Ovary (tissue), 9 donors: ENCODE results near the gene QRICH1. TPM values are rescaled to one million over a fixed set of nuclear protein-coding genes. Genes with fewer than 3 reads are reported as not detected.

Source experiments
- DNase-seq, 5 donors: peaks; one replicate each; pipeline ENCODE4 v3.0.0-alpha.2; 2019 to 2020
- H3K27ac ChIP-seq, 2 donors: fragments of 200-600 bp; one replicate each; pipeline versions ENCODE4 v1.5.1 to v1.8.0; 2019 to 2022
- H3K27me3 ChIP-seq: fragments of 200-600 bp; one replicate; pipeline ENCODE4 v1.8.0; 2022
- H3K36me3 ChIP-seq: fragments of 200-600 bp; sonication (generic); one replicate; pipeline ENCODE4 v1.5.1; 2019
- H3K4me1 ChIP-seq: one replicate; pipeline ENCODE4 v1.8.1; 2013; ENCODE audit warnings: mild to moderate bottlenecking, moderate library complexity; ENCODE audit not compliant: insufficient read depth
- H3K4me3 ChIP-seq: fragments of 200-600 bp; sonication (generic); one replicate; pipeline ENCODE4 v1.5.1; 2017
- H3K9me3 ChIP-seq, 2 donors: fragments of 200-600 bp in 1 of 2; sonication (generic) in 1 of 2; one replicate each; pipeline versions ENCODE4 v1.5.1 to v1.8.1; 2013 to 2019; ENCODE audit warnings: mild to moderate bottlenecking in 1 of 2, moderate library complexity in 1 of 2
- CTCF ChIP-seq, 3 donors: fragments of 450-650 bp in 2 of 3; fragments of 200-600 bp in 1 of 3; IDR thresholded peaks; one replicate each; pipeline versions ENCODE4 v1.5.1 to v1.8.0; 2016 to 2022; ENCODE audit warnings: antibody characterized with exemption in 3 of 3, mild to moderate bottlenecking in 1 of 3
- EP300 ChIP-seq: sonication (generic); formaldehyde crosslinking; IDR thresholded peaks from one replicate; pipeline ENCODE4 v1.6.1; 2017; ENCODE audit warnings: antibody characterized with exemption
- POLR2A ChIP-seq: fragments of 450-650 bp; IDR thresholded peaks from one replicate; pipeline ENCODE4 v1.6.1; 2017; ENCODE audit warnings: antibody characterized with exemption, mild to moderate bottlenecking, moderate library complexity
- WGBS, 3 donors: extraction: QIAGEN DNeasy Blood & Tissue Kit in 1 of 3; methylation state at CpG; one replicate each; pipeline versions ENCODE4 v1.1.5 to v1.1.7; 2013 to 2017; 5-methylcytosine and 5-hydroxymethylcytosine counted together
- intact Hi-C, 4 donors: fragments of 100-400 bp; cut with DNase I; formaldehyde crosslinking; loops; one replicate each; pipeline versions ENCODE4 v1.11.0 to v1.15.1; 2022 to 2023
- polyA plus RNA-seq, 2 donors: library from polyadenylated mRNA; stranded (reverse); fragments of 200-250 nt in 1 of 2; fragments of 350-450 nt in 1 of 2; fragmentation: Illumina TruSeq in 1 of 2; extraction: RNeasy Lipid Tissue Mini Kit (QIAGEN cat#74804) in 1 of 2; gene quantifications; one replicate each; pipeline ENCODE4 v1.2.3, GENCODE V29; 2013 to 2014
- total RNA-seq, 7 donors: library from RNA; depleted of rRNA in 2 of 7; stranded (reverse); fragments of >200 nt in 2 of 7; fragmentation: NEBNext Ultra II Directional in 3 of 7; extraction: Animal tissue kit (Norgen Biotek cat#: 25700) in 3 of 7; gene quantifications; one replicate each; pipeline versions ENCODE4 v1.1.0 to v1.2.4, GENCODE V29; 2016 to 2023
- donor health status: DM: no; HTN: no; CAD: no; lungs with moderate emphysema.
- donor health status: DM: no; HTN: no; CAD: no.
- donor health status: Bipolar disorder and iron deficiency.
- donor health status: DM: yes; HTN: yes; CAD: no.
- donor health status: DM: no; HTN: no; CAD: no.
- donor health status: DM: yes; HTN: yes; CAD: no.

Gene QRICH1
- total and polyA plus RNA-seq, 9 donors, result 46.2 to 104 (median 82.8) TPM

GRCh38 chr3:49122886-49123545 is 29.1 kb upstream of the QRICH1 start:
- no peak for TF ChIP-seq EP300
- TF ChIP-seq POLR2A, result no peak
- TF ChIP-seq CTCF (IDR thresholded peaks at IDR 0.05), result no peak
- Histone ChIP-seq H3K4me1 (peaks cover 7% of the 10 kb centered on the region), H3K4me3 (no peak overlapping the region), H3K36me3 (no peaks in the 10 kb centered on the region), H3K9me3 (no peaks in the 10 kb centered on the region), H3K27ac (no peak overlapping the region), H3K27me3 (no peaks in the 10 kb centered on the region)
- peak in 1 of 5 donors; percentile 7 for DNase-seq
- 88 to 93% (median 92%) methylated on average over 17 of the region's 17 CpGs for WGBS, 3 donors
- intact Hi-C loops, result no loop called here

- H3K27me3 ChIP-seq, result no peaks in the 10 kb centered on the region
- intact Hi-C loops, result no loop called here
- WGBS, 3 donors, result 72 to 83% (median 80%) methylated on average over 7 of the region's 7 CpGs
- DNase-seq, result no peak
- no peaks in the 10 kb centered on the region for H3K9me3 ChIP-seq
- H3K27ac ChIP-seq, result no peak overlapping the region
- no peak overlapping the region for H3K4me3 ChIP-seq
- TF ChIP-seq CTCF (IDR thresholded peaks at IDR 0.05) (no peak), EP300 (no peak), POLR2A (no peak)
- H3K36me3 ChIP-seq, result no peaks in the 10 kb centered on the region
- H3K4me1 ChIP-seq, result peaks cover 7% of the 10 kb centered on the region
These were observed 28.6 kb upstream of the QRICH1 start for GRCh38 chr3:49122451-49122850.

- DNase-seq, result no peak
- Histone ChIP-seq H3K4me3 (no peak overlapping the region), H3K4me1 (peaks cover 7% of the 10 kb centered on the region), H3K27me3 (no peaks in the 10 kb centered on the region), H3K9me3 (no peaks in the 10 kb centered on the region), H3K36me3 (no peaks in the 10 kb centered on the region), H3K27ac (no peak overlapping the region)
- intact Hi-C loops, result no loop called here
- TF ChIP-seq CTCF (IDR thresholded peaks at IDR 0.05) (no peak), EP300 (no peak), POLR2A (no peak)
- 88 to 91% (median 89%) methylated on average over 12 of the region's 12 CpGs for WGBS, 3 donors
These were observed 28.2 kb upstream of the QRICH1 start for GRCh38 chr3:49122022-49122421.

GRCh38 chr3:49121132-49121736 is 27.4 kb upstream of the QRICH1 start:
- Histone ChIP-seq H3K27ac (peak overlapping the region; percentile 12 to 83), H3K36me3 (no peaks in the 10 kb centered on the region), H3K27me3 (no peaks in the 10 kb centered on the region), H3K9me3 (no peaks in the 10 kb centered on the region), H3K4me3 (peak overlapping the region; percentile 80), H3K4me1 (peaks cover 7% of the 10 kb centered on the region)
- 61 to 65% (median 62%) methylated on average over 17 of the region's 17 CpGs for WGBS, 3 donors
- intact Hi-C loops, result no loop called here
- DNase-seq, result no peak
- TF ChIP-seq POLR2A (no peak), EP300 (no peak)
